PFSK-1 (cell line): Measurements from ENCODE around the gene OMA1.

Experiments used
- FOXP2 ChIP-seq: optimal IDR thresholded peaks from 2 replicates; pipeline ENCODE3; 2011; ENCODE audit warnings: borderline replicate concordance, control low read depth, inconsistent platforms; ENCODE audit not compliant: insufficient read depth; ENCODE audit errors: extremely low read length, extremely low read depth
- POLR2AphosphoS5 ChIP-seq: IDR thresholded peaks from 2 replicates; pipeline ENCODE4 v1.6.1; 2012; ENCODE audit warnings: low read depth, mild to moderate bottlenecking, control low read depth, low read length, moderate library complexity
- SIN3A ChIP-seq: IDR thresholded peaks from 2 replicates; pipeline ENCODE4 v1.6.1; 2012; ENCODE audit warnings: mild to moderate bottlenecking, low read length, moderate library complexity, borderline replicate concordance; ENCODE audit not compliant: insufficient read depth
- TAF1 ChIP-seq: IDR thresholded peaks from 2 replicates; pipeline ENCODE4 v1.6.1; 2012; ENCODE audit warnings: low read length, control low read depth, borderline replicate concordance; ENCODE audit not compliant: insufficient read depth
- TF ChIP-seq, protein P1 (sequence below), 2 experiments: IDR thresholded peaks; 2 replicates each; pipeline versions ENCODE4 v1.6.1 to v1.8.0; 2011 to 2012; ENCODE audit warnings: low read depth in 2 of 2, low read length in 2 of 2, control low read depth in 1 of 2, inconsistent platforms in 1 of 2, mild to moderate bottlenecking in 1 of 2, moderate library complexity in 1 of 2; ENCODE audit not compliant: insufficient read depth in 1 of 2

OMA1 gene

DNA sequence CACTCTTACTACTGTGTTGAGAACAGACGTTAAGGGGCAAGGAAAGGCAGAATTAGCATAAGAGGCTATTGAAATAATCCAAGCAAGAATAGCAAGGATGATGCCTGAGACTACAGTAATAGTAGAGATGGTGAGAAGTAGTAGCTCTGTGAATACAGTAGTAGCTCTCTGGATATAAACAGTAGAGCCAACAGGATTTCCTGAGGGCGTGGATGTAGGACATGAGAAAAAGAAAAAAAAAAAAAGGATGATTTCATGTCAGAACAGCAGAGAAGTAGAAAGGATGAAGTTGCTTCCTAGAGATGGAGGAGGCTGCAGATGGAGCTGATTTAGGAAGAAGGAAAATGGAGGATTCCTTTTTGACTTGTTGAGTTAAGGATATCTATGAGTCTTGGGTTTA is 112.3 kb downstream of the OMA1 start:
- TF ChIP-seq FOXP2 (no peak), TAF1 (no peak), POLR2AphosphoS5 (no peak), SIN3A (no peak)
- TF ChIP-seq, protein P1, sequence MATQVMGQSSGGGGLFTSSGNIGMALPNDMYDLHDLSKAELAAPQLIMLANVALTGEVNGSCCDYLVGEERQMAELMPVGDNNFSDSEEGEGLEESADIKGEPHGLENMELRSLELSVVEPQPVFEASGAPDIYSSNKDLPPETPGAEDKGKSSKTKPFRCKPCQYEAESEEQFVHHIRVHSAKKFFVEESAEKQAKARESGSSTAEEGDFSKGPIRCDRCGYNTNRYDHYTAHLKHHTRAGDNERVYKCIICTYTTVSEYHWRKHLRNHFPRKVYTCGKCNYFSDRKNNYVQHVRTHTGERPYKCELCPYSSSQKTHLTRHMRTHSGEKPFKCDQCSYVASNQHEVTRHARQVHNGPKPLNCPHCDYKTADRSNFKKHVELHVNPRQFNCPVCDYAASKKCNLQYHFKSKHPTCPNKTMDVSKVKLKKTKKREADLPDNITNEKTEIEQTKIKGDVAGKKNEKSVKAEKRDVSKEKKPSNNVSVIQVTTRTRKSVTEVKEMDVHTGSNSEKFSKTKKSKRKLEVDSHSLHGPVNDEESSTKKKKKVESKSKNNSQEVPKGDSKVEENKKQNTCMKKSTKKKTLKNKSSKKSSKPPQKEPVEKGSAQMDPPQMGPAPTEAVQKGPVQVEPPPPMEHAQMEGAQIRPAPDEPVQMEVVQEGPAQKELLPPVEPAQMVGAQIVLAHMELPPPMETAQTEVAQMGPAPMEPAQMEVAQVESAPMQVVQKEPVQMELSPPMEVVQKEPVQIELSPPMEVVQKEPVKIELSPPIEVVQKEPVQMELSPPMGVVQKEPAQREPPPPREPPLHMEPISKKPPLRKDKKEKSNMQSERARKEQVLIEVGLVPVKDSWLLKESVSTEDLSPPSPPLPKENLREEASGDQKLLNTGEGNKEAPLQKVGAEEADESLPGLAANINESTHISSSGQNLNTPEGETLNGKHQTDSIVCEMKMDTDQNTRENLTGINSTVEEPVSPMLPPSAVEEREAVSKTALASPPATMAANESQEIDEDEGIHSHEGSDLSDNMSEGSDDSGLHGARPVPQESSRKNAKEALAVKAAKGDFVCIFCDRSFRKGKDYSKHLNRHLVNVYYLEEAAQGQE (IDR thresholded peaks at IDR 0.05; ENCODE audit: insufficient read depth in 1 of 2, low read depth in 2 of 2, low read length in 2 of 2): no peak

GRCh38 chr1:58432851-58433668 is 113.5 kb downstream of the OMA1 start:
- TF ChIP-seq FOXP2 (peak; percentile 28), TAF1 (no peak), SIN3A (no peak), POLR2AphosphoS5 (peak; percentile 67; the same call in 1 of the 2 replicates)
- TF ChIP-seq, protein P1 (IDR thresholded peaks at IDR 0.05; ENCODE audit: insufficient read depth in 1 of 2, low read depth in 2 of 2, low read length in 2 of 2): peak in 1 of 2 experiments; percentile 41; a peak in 1 of 4 replicates

GRCh38 chr1:58431901-58432620 is 114.5 kb downstream of the OMA1 start:
- no peak for TF ChIP-seq POLR2AphosphoS5
- TF ChIP-seq FOXP2: no peak
- TF ChIP-seq, protein P1 (IDR thresholded peaks at IDR 0.05; ENCODE audit: insufficient read depth in 1 of 2, low read depth in 2 of 2, low read length in 2 of 2): no peak
- TF ChIP-seq SIN3A: no peak
- no peak for TF ChIP-seq TAF1
